Rectal smooth muscle tissue (tissue), 1 donor: ENCODE measurements around the gene ADAMTS19.

ENCODE experiments used
- H3K27ac ChIP-seq: one replicate; pipeline ENCODE4 v1.7.0; 2013; ENCODE audit warnings: low read depth, low read length, inconsistent platforms
- H3K27me3 ChIP-seq: one replicate; pipeline ENCODE4 v1.7.0; 2013; ENCODE audit warnings: low read length; ENCODE audit not compliant: control insufficient read depth, insufficient read depth
- H3K36me3 ChIP-seq: one replicate; pipeline ENCODE4 v1.7.0; 2013; ENCODE audit warnings: low read length; ENCODE audit not compliant: control insufficient read depth, insufficient read depth
- H3K4me1 ChIP-seq: one replicate; pipeline ENCODE4 v1.7.0; 2013; ENCODE audit warnings: low read length; ENCODE audit not compliant: control insufficient read depth, insufficient read depth
- H3K4me3 ChIP-seq: one replicate; pipeline ENCODE4 v1.7.0; 2013; ENCODE audit warnings: low read length
- H3K9ac ChIP-seq: one replicate; pipeline ENCODE4 v1.7.0; 2013; ENCODE audit warnings: low read length

Gene ADAMTS19

GRCh38 chr5:129724647-129725046 lies 264.5 kb downstream of the ADAMTS19 start:
- H3K4me3 ChIP-seq, result no peak overlapping the region
- no peaks in the 10 kb centered on the region for H3K4me1 ChIP-seq
- H3K9ac ChIP-seq, result no peak overlapping the region
- no peaks in the 10 kb centered on the region for H3K27me3 ChIP-seq
- H3K27ac ChIP-seq, result no peak overlapping the region
- H3K36me3 ChIP-seq, result no peaks in the 10 kb centered on the region

- Histone ChIP-seq H3K27ac (no peak overlapping the region), H3K36me3 (no peaks in the 10 kb centered on the region), H3K9ac (no peak overlapping the region), H3K4me3 (no peak overlapping the region), H3K27me3 (no peaks in the 10 kb centered on the region), H3K4me1 (no peaks in the 10 kb centered on the region)
Measured at GRCh38 chr5:129739773-129740172, 279.7 kb downstream of the ADAMTS19 start.

GRCh38 chr5:129743541-129744187 lies 283.6 kb downstream of the ADAMTS19 start:
- Histone ChIP-seq H3K27ac (no peak overlapping the region), H3K36me3 (no peaks in the 10 kb centered on the region), H3K9ac (no peak overlapping the region), H3K4me3 (no peak overlapping the region), H3K27me3 (no peaks in the 10 kb centered on the region), H3K4me1 (no peaks in the 10 kb centered on the region)

GRCh38 chr5:129745997-129746396 lies 285.9 kb downstream of the ADAMTS19 start:
- Histone ChIP-seq H3K4me1 (no peaks in the 10 kb centered on the region), H3K27me3 (no peaks in the 10 kb centered on the region), H3K4me3 (no peak overlapping the region), H3K36me3 (no peaks in the 10 kb centered on the region), H3K27ac (no peak overlapping the region), H3K9ac (no peak overlapping the region)

GRCh38 chr5:129746876-129747275 lies 286.8 kb downstream of the ADAMTS19 start:
- H3K9ac ChIP-seq, result no peak overlapping the region
- no peak overlapping the region for H3K27ac ChIP-seq
- no peaks in the 10 kb centered on the region for H3K27me3 ChIP-seq
- no peaks in the 10 kb centered on the region for H3K4me1 ChIP-seq
- no peaks in the 10 kb centered on the region for H3K36me3 ChIP-seq
- H3K4me3 ChIP-seq, result no peak overlapping the region

- no peak within 1 kb of the TSS for H3K4me3 ChIP-seq
- H3K4me1 ChIP-seq, result no peaks in the 10 kb centered on the region
- H3K9ac ChIP-seq, result no peak within 1 kb of the TSS
- H3K27ac ChIP-seq, result no peak within 1 kb of the TSS
- no peaks in the 10 kb centered on the region for H3K27me3 ChIP-seq
- no peaks in the 10 kb centered on the region for H3K36me3 ChIP-seq
Measured at GRCh38 chr5:129747572-129748407, 287.7 kb downstream of the ADAMTS19 start, which contains the start of gene MINAR2. Gene MINAR2, plus strand, starts transcription at chr5:129748094. Its CDS starts 97 bp downstream, at chr5:129748191.

- Histone ChIP-seq H3K9ac (no peak overlapping the region), H3K4me3 (no peak overlapping the region), H3K4me1 (no peaks in the 10 kb centered on the region), H3K27me3 (no peaks in the 10 kb centered on the region), H3K36me3 (no peaks in the 10 kb centered on the region), H3K27ac (no peak overlapping the region)
Measured at GRCh38 chr5:129748913-129749880, 289.1 kb downstream of the ADAMTS19 start.

- Histone ChIP-seq H3K4me3 (no peak overlapping the region), H3K4me1 (no peaks in the 10 kb centered on the region), H3K27me3 (no peaks in the 10 kb centered on the region), H3K9ac (no peak overlapping the region), H3K36me3 (no peaks in the 10 kb centered on the region), H3K27ac (no peak overlapping the region)
Measured at GRCh38 chr5:129760636-129761325, 300.7 kb downstream of the ADAMTS19 start.

- Histone ChIP-seq H3K27me3 (no peaks in the 10 kb centered on the region), H3K36me3 (no peaks in the 10 kb centered on the region), H3K9ac (no peak overlapping the region), H3K4me3 (no peak overlapping the region), H3K27ac (no peak overlapping the region), H3K4me1 (no peaks in the 10 kb centered on the region)
Measured at GRCh38 chr5:129763651-129764050, 303.6 kb downstream of the ADAMTS19 start.

GRCh38 chr5:129766798-129767197 lies 306.7 kb downstream of the ADAMTS19 start:
- H3K27me3 ChIP-seq, result no peaks in the 10 kb centered on the region
- H3K27ac ChIP-seq, result no peak overlapping the region
- H3K4me1 ChIP-seq, result no peaks in the 10 kb centered on the region
- H3K36me3 ChIP-seq, result no peaks in the 10 kb centered on the region
- no peak overlapping the region for H3K4me3 ChIP-seq
- no peak overlapping the region for H3K9ac ChIP-seq

- Histone ChIP-seq H3K4me1 (no peaks in the 10 kb centered on the region), H3K4me3 (no peak overlapping the region), H3K27me3 (no peaks in the 10 kb centered on the region), H3K36me3 (no peaks in the 10 kb centered on the region), H3K9ac (no peak overlapping the region), H3K27ac (no peak overlapping the region)
Measured at GRCh38 chr5:129767927-129768380, 307.9 kb downstream of the ADAMTS19 start.
